GM12891 (cell line): ENCODE measurements around the gene RNASE7.

Experiments
- PAX5 ChIP-seq: IDR thresholded peaks from 2 replicates; pipeline ENCODE4 v1.6.1; 2011; ENCODE audit warnings: low read length, moderate library complexity, mild to moderate bottlenecking; ENCODE audit not compliant: insufficient read depth, severe bottlenecking
- POLR2A ChIP-seq: IDR thresholded peaks from 2 replicates; pipeline ENCODE4 v1.6.1; 2011; ENCODE audit warnings: low read depth, low read length, control low read depth
- POLR2AphosphoS5 ChIP-seq: IDR thresholded peaks from 2 replicates; pipeline ENCODE4 v1.6.1; 2011; ENCODE audit warnings: low read depth, low read length, control low read depth
- POU2F2 ChIP-seq: IDR thresholded peaks from 2 replicates; pipeline ENCODE4 v1.6.1; 2011; ENCODE audit warnings: low read depth, mild to moderate bottlenecking, control low read depth, low read length, moderate library complexity
- SPI1 ChIP-seq: IDR thresholded peaks from 2 replicates; pipeline ENCODE4 v1.6.1; 2011; ENCODE audit warnings: low read depth, low read length, control low read depth
- TAF1 ChIP-seq: IDR thresholded peaks from 2 replicates; pipeline ENCODE4 v1.6.1; 2011; ENCODE audit warnings: low read depth, low read length, control low read depth

DNA sequence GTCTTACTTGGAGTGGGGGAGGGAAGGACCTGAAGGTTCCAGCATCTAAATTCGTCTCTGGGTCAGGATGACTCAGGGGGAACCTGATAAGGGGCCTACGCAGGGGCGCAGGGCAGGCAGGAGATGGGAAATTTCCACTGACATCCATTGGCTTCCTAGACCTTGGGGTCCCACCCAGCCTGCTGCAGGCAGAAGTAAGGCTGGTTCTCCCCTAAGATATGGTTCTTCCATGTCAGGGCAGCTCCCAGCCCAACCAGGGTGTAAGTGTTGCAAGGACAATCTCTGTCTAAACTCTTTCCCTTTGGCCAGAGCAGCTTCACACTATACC lies 15.2 kb upstream of the RNASE7 start:
- TF ChIP-seq POLR2A (no peak), POLR2AphosphoS5 (no peak), PAX5 (no peak), SPI1 (no peak), TAF1 (no peak), POU2F2 (no peak)
